NOMO-1 treated with DMSO at 0.1 percent for 48 hours (cell line): ENCODE measurements around the gene CNIH1.

Experiments
- DNase-seq: peaks from one replicate; lab custom pipeline; 2025; ENCODE audit not compliant: unreplicated experiment; lab: John Stamatoyannopoulos, UW

CNIH1 gene

GRCh38 chr14:54440873-54441868, at the start of gene CNIH1:
Gene CNIH1 (minus strand): TSS chr14:54441374. CDS start chr14:54441327, 47 bp downstream.
- DNase-seq: peak; percentile 88

GRCh38 chr14:54490445-54491175, 49.4 kb upstream of the CNIH1 start:
- DNase-seq: peak; percentile 32

GRCh38 chr14:54489731-54490444, 48.7 kb upstream of the CNIH1 start:
- DNase-seq: no peak

- DNase-seq: no peak
These were observed 48.1 kb upstream of the CNIH1 start for GRCh38 chr14:54489318-54489683.

- peak; percentile 87 for DNase-seq
These were observed 47.6 kb upstream of the CNIH1 start, which contains the start of gene GMFB for GRCh38 chr14:54488646-54489317. Gene GMFB (minus strand): TSS chr14:54488980. CDS start chr14:54488927, 53 bp downstream.

- DNase-seq: peak; percentile 10
These were observed 47.1 kb upstream of the CNIH1 start for GRCh38 chr14:54488318-54488645.

- DNase-seq: no peak
These were observed 46.6 kb upstream of the CNIH1 start for GRCh38 chr14:54487771-54488170.

GRCh38 chr14:54486685-54487084, 45.5 kb upstream of the CNIH1 start:
- DNase-seq: no peak

- peak; percentile 15 for DNase-seq
These were observed 42.7 kb upstream of the CNIH1 start for GRCh38 chr14:54483846-54484245.

- peak; percentile 41 for DNase-seq
These were observed 42.0 kb upstream of the CNIH1 start for GRCh38 chr14:54483073-54483745.

GRCh38 chr14:54481695-54482094, 40.5 kb upstream of the CNIH1 start:
- no peak for DNase-seq

- no peak for DNase-seq
These were observed 39.8 kb upstream of the CNIH1 start for GRCh38 chr14:54480830-54481562.

GRCh38 chr14:54478636-54479215, 37.6 kb upstream of the CNIH1 start:
- DNase-seq: no peak

- no peak for DNase-seq
These were observed 34.7 kb upstream of the CNIH1 start for GRCh38 chr14:54475911-54476310.

GRCh38 chr14:54475187-54475899, 34.2 kb upstream of the CNIH1 start:
- no peak for DNase-seq

- DNase-seq: no peak
These were observed 33.1 kb upstream of the CNIH1 start for GRCh38 chr14:54474232-54474793.

GRCh38 chr14:54472315-54472714, 31.1 kb upstream of the CNIH1 start:
- no peak for DNase-seq

GRCh38 chr14:54471641-54472040, 30.5 kb upstream of the CNIH1 start:
- no peak for DNase-seq
